ENCODE measurements around the gene HOXA4.

The HOXA4 gene

DNA sequence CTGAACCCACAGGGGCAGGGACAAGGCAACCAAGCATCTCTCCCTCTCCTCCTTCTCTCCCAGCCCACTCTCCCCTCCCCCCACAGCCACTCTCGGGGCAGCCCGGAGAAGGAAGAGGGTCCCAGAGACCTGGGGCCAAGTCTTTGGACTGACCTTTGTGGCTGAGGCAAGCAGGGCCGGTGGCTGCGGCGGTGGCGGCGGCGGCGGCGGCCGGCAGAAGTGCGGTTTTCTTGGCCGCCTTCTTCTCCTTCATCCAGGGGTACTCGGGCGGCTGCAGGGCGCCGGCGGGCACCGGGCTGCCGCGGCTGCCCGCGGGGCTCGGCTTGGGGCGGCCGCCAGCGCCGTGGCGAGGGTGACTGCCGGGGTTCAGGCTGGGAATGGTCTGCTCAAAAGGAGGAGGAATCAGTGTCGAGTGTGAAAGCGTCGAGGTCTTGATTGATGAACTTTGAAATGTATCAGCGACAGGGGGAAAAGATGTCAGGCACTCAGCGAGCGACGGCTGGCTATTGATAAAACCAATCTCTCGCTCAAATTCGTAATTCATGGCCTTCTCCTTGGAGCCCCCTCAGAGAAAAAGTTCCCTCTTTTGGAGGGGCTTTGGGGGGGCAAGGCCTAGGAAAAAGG is 28.5 kb downstream of the HOXA4 start:
- DNase-seq (ENCODE audit: extremely low read depth, low read depth), result no peak
- TF ChIP-seq, protein P1, sequence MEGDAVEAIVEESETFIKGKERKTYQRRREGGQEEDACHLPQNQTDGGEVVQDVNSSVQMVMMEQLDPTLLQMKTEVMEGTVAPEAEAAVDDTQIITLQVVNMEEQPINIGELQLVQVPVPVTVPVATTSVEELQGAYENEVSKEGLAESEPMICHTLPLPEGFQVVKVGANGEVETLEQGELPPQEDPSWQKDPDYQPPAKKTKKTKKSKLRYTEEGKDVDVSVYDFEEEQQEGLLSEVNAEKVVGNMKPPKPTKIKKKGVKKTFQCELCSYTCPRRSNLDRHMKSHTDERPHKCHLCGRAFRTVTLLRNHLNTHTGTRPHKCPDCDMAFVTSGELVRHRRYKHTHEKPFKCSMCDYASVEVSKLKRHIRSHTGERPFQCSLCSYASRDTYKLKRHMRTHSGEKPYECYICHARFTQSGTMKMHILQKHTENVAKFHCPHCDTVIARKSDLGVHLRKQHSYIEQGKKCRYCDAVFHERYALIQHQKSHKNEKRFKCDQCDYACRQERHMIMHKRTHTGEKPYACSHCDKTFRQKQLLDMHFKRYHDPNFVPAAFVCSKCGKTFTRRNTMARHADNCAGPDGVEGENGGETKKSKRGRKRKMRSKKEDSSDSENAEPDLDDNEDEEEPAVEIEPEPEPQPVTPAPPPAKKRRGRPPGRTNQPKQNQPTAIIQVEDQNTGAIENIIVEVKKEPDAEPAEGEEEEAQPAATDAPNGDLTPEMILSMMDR (IDR thresholded peaks at IDR 0.05; ENCODE audit: low read depth, low read length, missing control alignments), result no peak
- no peak overlapping the region for H3K4me3 ChIP-seq (replicated peaks; ENCODE audit: low read depth, low read length)

DNA sequence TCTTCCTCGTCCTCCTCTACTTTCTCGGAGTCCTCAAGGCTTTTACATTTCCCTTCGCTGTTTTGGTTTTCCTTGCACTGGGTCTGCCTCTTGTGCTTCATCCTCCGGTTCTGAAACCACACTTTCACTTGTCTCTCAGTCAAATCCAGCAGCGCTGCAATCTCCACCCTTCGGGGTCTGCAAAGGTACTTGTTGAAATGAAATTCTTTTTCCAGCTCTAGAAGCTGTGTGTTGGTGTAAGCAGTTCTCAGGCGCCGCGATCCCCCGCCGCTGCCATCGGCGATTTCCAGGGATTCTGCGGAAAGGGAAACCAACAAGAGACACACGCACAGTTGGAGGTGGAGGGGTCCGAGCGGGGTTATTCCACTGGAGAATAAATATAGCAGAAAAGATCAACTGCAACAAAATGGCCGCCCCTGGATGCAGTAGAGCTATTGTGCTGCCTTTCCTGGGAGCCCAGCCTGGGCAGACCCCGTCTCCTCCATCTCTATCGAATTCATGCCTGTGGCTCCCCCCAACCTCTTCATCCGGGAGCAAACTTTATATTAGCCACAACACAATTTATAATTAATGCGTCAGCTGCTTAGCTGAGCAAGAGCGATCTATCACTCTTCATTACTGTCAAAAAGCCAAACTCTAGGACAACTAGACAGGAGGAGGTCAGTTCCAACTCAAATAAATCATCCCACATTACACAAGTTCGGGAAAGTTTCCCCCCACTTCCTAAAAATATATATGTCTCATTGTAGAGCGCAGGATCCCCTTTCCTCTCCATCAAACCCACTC is 29.2 kb downstream of the HOXA4 start:
- no peak for DNase-seq (ENCODE audit: extremely low read depth, low read depth)
- no peak overlapping the region for H3K4me3 ChIP-seq (replicated peaks; ENCODE audit: low read depth, low read length)
- TF ChIP-seq, protein P1 (IDR thresholded peaks at IDR 0.05; ENCODE audit: low read depth, low read length, missing control alignments), result no peak

DNA sequence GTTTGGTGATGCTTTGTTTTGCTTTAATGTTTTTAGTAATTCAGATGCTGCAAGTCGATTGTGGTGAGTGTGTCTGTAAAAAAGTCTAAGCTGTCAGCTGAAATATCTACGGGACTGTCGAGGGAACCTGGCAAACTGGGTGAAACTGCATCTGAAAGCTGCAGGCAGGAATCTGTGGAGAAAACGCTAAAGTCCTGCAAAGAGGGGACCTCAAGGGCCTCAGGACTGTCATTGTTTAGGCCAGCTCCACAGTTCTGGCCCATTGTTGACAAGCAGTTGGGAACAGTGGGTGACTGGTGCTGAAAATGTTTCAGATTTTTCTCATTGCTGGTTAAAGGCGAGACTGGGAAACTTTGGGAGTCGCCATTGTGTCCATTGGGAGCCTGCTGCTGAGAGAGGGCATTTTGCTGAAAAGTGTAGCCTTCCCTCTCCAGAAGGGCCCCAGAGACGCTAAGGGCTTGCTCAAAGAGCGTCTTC is 29.8 kb downstream of the HOXA4 start:
- TF ChIP-seq, protein P1 (IDR thresholded peaks at IDR 0.05; ENCODE audit: low read depth, low read length, missing control alignments), result no peak

GRCh38 chr7:27099453-27100370 is 30.8 kb downstream of the HOXA4 start:
- no peak for DNase-seq (ENCODE audit: extremely low read depth, low read depth)
- no peak overlapping the region for H3K4me3 ChIP-seq (replicated peaks; ENCODE audit: low read depth, low read length)
- TF ChIP-seq, protein P1 (IDR thresholded peaks at IDR 0.05; ENCODE audit: low read depth, low read length, missing control alignments), result no peak

More for the DNA sequence above, 29.8 kb downstream of the HOXA4 start:
- H3K4me3 ChIP-seq (replicated peaks; ENCODE audit: low read depth, low read length), result no peak overlapping the region
- DNase-seq (ENCODE audit: extremely low read depth, low read depth), result no peak

- no peak for DNase-seq (ENCODE audit: extremely low read depth, low read depth)
- no peak overlapping the region for H3K4me3 ChIP-seq (replicated peaks; ENCODE audit: low read depth, low read length)
- TF ChIP-seq, protein P1 (IDR thresholded peaks at IDR 0.05; ENCODE audit: low read depth, low read length, missing control alignments), result no peak
Measured at GRCh38 chr7:27098578-27099451, 31.7 kb downstream of the HOXA4 start.

Measured in HFF-Myc (cell line).